Mesenchymal stem cell (in vitro differentiated cells and primary cell): ENCODE data around the gene SYT14.
"Not testable (repeated sequence)": the region's sequence is repeated elsewhere in the genome, so short reads cannot be mapped to it uniquely, and the experiment has no call there.

Experiments
- DNase-seq: peaks from one replicate; pipeline ENCODE4 v3.0.0-alpha.2; 2013
- H2AFZ ChIP-seq: one replicate; pipeline ENCODE4 v1.6.1; 2013; ENCODE audit warnings: low read depth, mild to moderate bottlenecking, control low read depth, inconsistent platforms, low read length, moderate library complexity
- H2AK5ac ChIP-seq: 2 replicates; pipeline ENCODE4 v1.6.1; 2013; ENCODE audit warnings: low read length, moderate library complexity, mild to moderate bottlenecking, inconsistent platforms; ENCODE audit not compliant: severe bottlenecking
- H2BK120ac ChIP-seq: one replicate; pipeline ENCODE4 v1.6.1; 2013; ENCODE audit warnings: low read depth, mild to moderate bottlenecking, inconsistent platforms, low read length, moderate library complexity
- H2BK12ac ChIP-seq, 2 experiments: one replicate each; pipeline ENCODE4 v1.6.1; 2013; ENCODE audit warnings: inconsistent platforms in 2 of 2, low read length in 2 of 2, mild to moderate bottlenecking in 2 of 2, moderate library complexity in 2 of 2, control low read depth in 1 of 2
- H2BK15ac ChIP-seq: one replicate; pipeline ENCODE4 v1.6.1; 2013; ENCODE audit warnings: mild to moderate bottlenecking, low read depth, inconsistent platforms; ENCODE audit not compliant: poor library complexity, severe bottlenecking
- H2BK5ac ChIP-seq: 2 replicates; pipeline ENCODE4 v1.6.1; 2013; ENCODE audit warnings: low read depth, mild to moderate bottlenecking, low read length, control low read depth, inconsistent platforms; ENCODE audit not compliant: poor library complexity, severe bottlenecking
- H3K14ac ChIP-seq, 2 experiments: one replicate each; pipeline ENCODE4 v1.6.1; 2013; ENCODE audit warnings: inconsistent platforms in 2 of 2, low read length in 2 of 2, control low read depth in 1 of 2, mild to moderate bottlenecking in 1 of 2, moderate library complexity in 1 of 2
- H3K18ac ChIP-seq, 2 experiments: one replicate each; pipeline ENCODE4 v1.6.1; 2013; ENCODE audit warnings: inconsistent platforms in 2 of 2, low read length in 2 of 2, control low read depth in 1 of 2, low read depth in 1 of 2, mild to moderate bottlenecking in 1 of 2
- H3K23ac ChIP-seq, 2 experiments: one replicate each; pipeline ENCODE4 v1.6.1; 2013; ENCODE audit warnings: inconsistent platforms in 2 of 2, low read length in 2 of 2, mild to moderate bottlenecking in 2 of 2, moderate library complexity in 2 of 2, control low read depth in 1 of 2
- H3K27ac ChIP-seq: 2 replicates; pipeline ENCODE4 v1.5.1; 2013; ENCODE audit warnings: mild to moderate bottlenecking, moderate library complexity, low read length, control low read depth, inconsistent platforms; ENCODE audit not compliant: poor library complexity, severe bottlenecking
- H3K27me3 ChIP-seq, 2 experiments: 2 replicates each; pipeline versions ENCODE4 v1.6.1 to v1.7.0; 2013; ENCODE audit warnings: low read length in 2 of 2, mild to moderate bottlenecking in 2 of 2, moderate library complexity in 2 of 2, control low read depth in 1 of 2, inconsistent platforms in 1 of 2; ENCODE audit not compliant: control insufficient read depth in 1 of 2, insufficient read depth in 1 of 2
- H3K36me3 ChIP-seq, 2 experiments: 2 replicates each; pipeline versions ENCODE4 v1.6.1 to v1.7.0; 2013; ENCODE audit warnings: low read length in 2 of 2, control low read depth in 1 of 2, inconsistent platforms in 1 of 2, low read depth in 1 of 2, mild to moderate bottlenecking in 1 of 2; ENCODE audit not compliant: insufficient read depth in 2 of 2, control insufficient read depth in 1 of 2
- H3K4ac ChIP-seq, 2 experiments: one replicate each; pipeline ENCODE4 v1.6.1; 2013; ENCODE audit warnings: inconsistent platforms in 2 of 2, low read length in 2 of 2, mild to moderate bottlenecking in 2 of 2, moderate library complexity in 2 of 2, control low read depth in 1 of 2, low read depth in 1 of 2
- H3K4me1 ChIP-seq: 2 replicates; pipeline ENCODE4 v1.6.1; 2013; ENCODE audit warnings: low read depth, low read length, control low read depth; ENCODE audit not compliant: control insufficient read depth, insufficient read depth
- H3K4me2 ChIP-seq: 2 replicates; pipeline ENCODE4 v1.6.1; 2013; ENCODE audit warnings: low read length, mild to moderate bottlenecking, inconsistent platforms; ENCODE audit not compliant: poor library complexity, severe bottlenecking
- H3K4me3 ChIP-seq, 2 experiments: 2 replicates each; pipeline versions ENCODE4 v1.5.1 to v1.7.0; 2013; ENCODE audit warnings: low read length in 2 of 2, mild to moderate bottlenecking in 2 of 2, control low read depth in 1 of 2, low read depth in 1 of 2; ENCODE audit not compliant: insufficient read depth in 1 of 2
- H3K79me1 ChIP-seq: replicated peaks from 2 replicates; pipeline ENCODE4 v1.6.1; 2013; ENCODE audit warnings: mild to moderate bottlenecking, control low read depth, low read length, inconsistent platforms; ENCODE audit not compliant: poor library complexity, severe bottlenecking
- H3K9ac ChIP-seq: 2 replicates; pipeline ENCODE4 v1.7.0; 2013; ENCODE audit warnings: mild to moderate bottlenecking, low read length, moderate library complexity
- H3K9me3 ChIP-seq: 2 replicates; pipeline ENCODE4 v1.7.0; 2013; ENCODE audit warnings: mild to moderate bottlenecking, low read length; ENCODE audit not compliant: control insufficient read depth
- H4K8ac ChIP-seq: one replicate; pipeline ENCODE4 v1.6.1; 2013; ENCODE audit warnings: inconsistent platforms, mild to moderate bottlenecking, low read length, moderate library complexity
- H4K91ac ChIP-seq: one replicate; pipeline ENCODE4 v1.6.1; 2013; ENCODE audit warnings: mild to moderate bottlenecking, low read length, inconsistent platforms
- WGBS: methylation state at CpG from one replicate; pipeline ENCODE4 v1.1.7; 2013; ENCODE audit warnings: mixed read lengths; 5-methylcytosine and 5-hydroxymethylcytosine counted together

Gene SYT14

DNA sequence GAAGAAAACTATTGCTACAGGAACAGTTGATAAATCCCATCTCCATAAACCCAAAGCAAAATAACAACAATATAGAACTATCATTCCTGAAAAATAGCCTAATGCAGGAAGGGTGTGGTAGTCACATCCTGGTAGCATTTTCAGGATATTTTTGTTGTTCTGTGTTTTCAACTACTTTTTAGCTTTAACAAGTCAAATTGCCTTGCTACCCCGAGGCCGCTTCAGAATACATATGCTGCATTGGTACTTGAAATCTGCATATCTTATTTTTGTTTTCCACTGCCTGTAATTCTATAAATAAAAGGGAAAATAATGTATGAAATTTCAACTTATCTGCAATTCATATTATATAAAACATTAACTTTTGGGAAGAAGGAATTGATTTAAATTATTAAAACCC is 36.8 kb upstream of the SYT14 start:
- Histone ChIP-seq H2BK120ac (no peak overlapping the region), H3K4me1 (peaks cover 6% of the 10 kb centered on the region), H4K8ac (no peak overlapping the region), H2AFZ (no peak overlapping the region), H3K27me3 (no peaks in the 10 kb centered on the region), H3K18ac (no peak overlapping the region), H3K9ac (no peak overlapping the region), H3K14ac (no peak overlapping the region), H3K36me3 (no peaks in the 10 kb centered on the region), H3K9me3 (no peaks in the 10 kb centered on the region), H4K91ac (no peak overlapping the region), H3K4me3 (no peak overlapping the region), H2BK5ac (no peak overlapping the region), H3K79me1 (no peaks in the 10 kb centered on the region), H3K4ac (no peak overlapping the region), H2AK5ac (no peak overlapping the region), H2BK15ac (no peak overlapping the region), H3K4me2 (no peak overlapping the region), H3K27ac (no peak overlapping the region), H3K23ac (no peak overlapping the region), H2BK12ac (no peak overlapping the region)
- no CpG with 5 or more reads among the region's 2 CpGs for WGBS
- no peak for DNase-seq

DNA sequence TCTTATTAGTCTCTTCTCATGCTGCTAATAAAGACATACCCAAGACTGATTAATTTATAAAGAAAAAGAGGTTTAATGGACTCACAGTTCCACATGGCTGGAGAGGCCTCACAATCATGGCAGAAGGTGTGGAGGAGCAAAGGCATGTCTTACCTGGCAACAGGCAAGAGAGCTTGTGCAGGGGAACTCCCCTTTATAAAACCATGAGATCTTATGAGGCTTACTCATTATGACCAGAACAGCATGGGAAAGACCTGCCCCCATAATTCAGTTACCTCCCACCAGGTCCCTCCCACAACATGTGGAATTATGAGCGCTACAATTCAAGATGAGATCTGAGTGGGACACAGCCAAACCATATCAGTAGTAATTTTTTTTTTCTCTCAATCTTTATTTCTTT is 33.2 kb upstream of the SYT14 start:
- H2BK5ac ChIP-seq, H4K91ac ChIP-seq, H3K14ac ChIP-seq, H3K4me3 ChIP-seq, H4K8ac ChIP-seq, H3K27ac ChIP-seq, H3K9me3 ChIP-seq, H3K4me2 ChIP-seq, H3K4me1 ChIP-seq, H3K4ac ChIP-seq, H2BK12ac ChIP-seq, H3K79me1 ChIP-seq, H2AFZ ChIP-seq, H2AK5ac ChIP-seq, DNase-seq, H3K18ac ChIP-seq, H3K9ac ChIP-seq, H2BK120ac ChIP-seq, H3K23ac ChIP-seq, H3K27me3 ChIP-seq, H2BK15ac ChIP-seq, H3K36me3 ChIP-seq: not testable (repeated sequence)
- no CpG with 5 or more reads among the region's 1 CpG for WGBS

DNA sequence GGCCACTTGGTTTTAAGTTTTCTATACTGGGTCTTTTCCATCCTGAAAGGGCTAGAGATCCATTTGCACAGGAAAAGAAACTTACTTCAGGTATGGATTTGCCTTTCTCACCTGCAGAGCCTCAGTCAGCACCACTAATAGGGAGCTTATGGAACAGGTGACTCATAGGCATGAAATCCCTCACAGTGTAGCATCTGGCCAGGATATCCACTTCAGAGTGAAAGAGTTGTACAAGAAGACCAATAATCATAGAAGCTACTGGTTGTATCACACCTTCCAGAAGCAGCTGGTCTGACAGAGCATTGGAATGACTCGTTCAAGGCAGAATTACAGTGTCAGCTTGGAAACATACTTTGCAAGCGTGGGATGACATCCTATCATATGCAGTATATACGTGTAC is 26.3 kb upstream of the SYT14 start:
- no CpG with 5 or more reads among the region's 3 CpGs for WGBS
- H3K9ac ChIP-seq: no peak overlapping the region

GRCh38 chr1:209912306-209912705 is 25.7 kb upstream of the SYT14 start:
- no peak overlapping the region for H2BK15ac ChIP-seq
- H2AK5ac ChIP-seq: no peak overlapping the region
- no peaks in the 10 kb centered on the region for H3K79me1 ChIP-seq
- H2AFZ ChIP-seq: no peak overlapping the region
- no peak overlapping the region for H2BK12ac ChIP-seq
- H3K4me1 ChIP-seq: no peaks in the 10 kb centered on the region
- no peak overlapping the region for H2BK5ac ChIP-seq
- H3K9me3 ChIP-seq: peaks cover 6% of the 10 kb centered on the region
- H3K9ac ChIP-seq: no peak overlapping the region
- H4K91ac ChIP-seq: no peak overlapping the region
- H3K4me3 ChIP-seq: no peak overlapping the region
- no peak overlapping the region for H4K8ac ChIP-seq
- no peak overlapping the region for H2BK120ac ChIP-seq
- DNase-seq: no peak
- H3K27me3 ChIP-seq: no peaks in the 10 kb centered on the region
- no CpG with 5 or more reads among the region's 2 CpGs for WGBS
- H3K23ac ChIP-seq: no peak overlapping the region
- H3K4ac ChIP-seq: no peak overlapping the region
- H3K27ac ChIP-seq: no peak overlapping the region
- H3K4me2 ChIP-seq: no peak overlapping the region
- H3K18ac ChIP-seq: no peak overlapping the region
- H3K14ac ChIP-seq: no peak overlapping the region
- H3K36me3 ChIP-seq: no peaks in the 10 kb centered on the region

More for the DNA sequence above, 26.3 kb upstream of the SYT14 start:
- Histone ChIP-seq H3K18ac (no peak overlapping the region), H3K4me3 (no peak overlapping the region), H2BK120ac (no peak overlapping the region), H2BK5ac (no peak overlapping the region), H3K36me3 (no peaks in the 10 kb centered on the region), H3K4me1 (no peaks in the 10 kb centered on the region), H2BK12ac (no peak overlapping the region), H3K9me3 (peaks cover 6% of the 10 kb centered on the region), H3K14ac (no peak overlapping the region), H3K4ac (no peak overlapping the region), H4K8ac (no peak overlapping the region), H3K4me2 (no peak overlapping the region), H2AK5ac (no peak overlapping the region), H2BK15ac (no peak overlapping the region), H3K27me3 (no peaks in the 10 kb centered on the region), H4K91ac (no peak overlapping the region), H3K79me1 (no peaks in the 10 kb centered on the region), H2AFZ (no peak overlapping the region), H3K27ac (no peak overlapping the region), H3K23ac (no peak overlapping the region)
- no peak for DNase-seq
